ENCODE data around the gene C16orf87. TPM values are rescaled to one million over a fixed set of nuclear protein-coding genes. Genes with fewer than 3 reads are reported as not detected.

C16orf87 gene
- polyA plus RNA-seq, 3 donors, result 6.1 to 9.7 (median 7.6) TPM

DNA sequence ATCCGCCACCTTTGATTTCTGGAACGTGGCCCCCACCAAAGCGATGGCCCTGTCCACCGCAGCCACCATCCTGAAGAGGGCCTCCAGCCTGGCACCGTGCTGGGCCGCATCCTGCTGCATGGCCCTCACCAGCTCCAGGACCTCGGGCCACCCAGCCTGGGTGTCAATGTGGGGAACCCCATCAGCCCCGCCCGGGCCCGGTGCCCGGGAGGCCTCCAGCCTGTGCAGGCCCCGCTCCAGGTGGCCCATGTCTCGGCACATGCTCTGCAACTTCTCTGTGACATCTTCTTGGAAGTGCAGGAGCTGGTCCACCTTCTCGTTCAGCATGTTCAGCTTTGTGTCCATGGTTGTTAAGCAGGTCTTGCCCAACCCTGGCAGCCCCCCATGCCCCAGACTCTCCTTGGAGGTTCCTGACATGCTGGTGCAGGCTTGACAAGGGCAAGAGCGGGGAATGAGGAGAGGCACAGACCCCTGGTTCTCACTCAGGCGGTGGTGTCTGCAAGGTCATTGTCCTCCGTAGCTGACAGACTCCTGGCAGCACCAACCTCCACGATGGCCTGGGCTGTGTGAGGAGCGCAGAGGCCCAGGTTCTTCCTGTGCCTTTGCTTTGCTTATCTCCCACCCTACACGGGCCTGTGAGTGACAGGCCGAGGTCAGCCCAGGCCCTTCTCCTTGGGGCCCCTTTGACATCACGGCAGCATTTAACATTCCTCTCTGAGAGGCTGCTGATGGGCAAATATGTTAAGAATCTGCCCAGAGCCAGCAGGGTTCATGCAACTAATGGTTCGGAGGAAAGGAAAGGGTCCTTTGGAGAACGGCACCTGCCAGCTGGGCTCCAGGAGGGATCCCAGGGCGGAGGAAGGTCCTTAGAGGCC lies 83.0 kb downstream of the C16orf87 start, which contains the start of gene MYLK3:
Gene MYLK3, minus strand, starts transcription at position 568 of the 875 bp plus-strand sequence. Its CDS starts 151 bp downstream, at position 417.
- Mint-ChIP-seq H3K36me3 (no peaks in the 10 kb centered on the region), H3K4me3 (no peak within 1 kb of the TSS), H3K4me1 (peaks cover 25% of the 10 kb centered on the region), H3K27ac (peak within 1 kb of the TSS in 1 of 7 donors; percentile 40), H3K9me3 (peaks cover 0 to under 1% (median 0%) of the 10 kb centered on the region in 7 donors), H3K27me3 (ENCODE audit: low read depth in 3 of 3) (peaks cover 0 to 2% (median 0%) of the 10 kb centered on the region in 3 donors)
- no peaks in the 10 kb centered on the region for H4K20me1 ChIP-seq (ENCODE audit: insufficient read depth, low read length)
- TF ChIP-seq CTCF (IDR thresholded peaks at IDR 0.05), result no peak
- H2AFZ ChIP-seq (ENCODE audit: insufficient read depth, low read depth, low read length, poor library complexity, severe bottlenecking), result peak within 1 kb of the TSS; percentile 57
- H3K27ac ChIP-seq (ENCODE audit: low read depth in 1 of 2, low read length in 2 of 2), result no peak within 1 kb of the TSS
- no peaks in the 10 kb centered on the region for H3K9me3 ChIP-seq (replicated peaks in 1 of 2; ENCODE audit: control insufficient read depth in 1 of 2, insufficient read depth in 1 of 2, low read length in 2 of 2)
- intact Hi-C loops (cut with micrococcal nuclease), result no loop called here
- no peaks in the 10 kb centered on the region for H3K27me3 ChIP-seq (ENCODE audit: control insufficient read depth in 2 of 2, insufficient read depth in 2 of 2, low read length in 2 of 2)
- peaks cover 25 to 34% of the 10 kb centered on the region in 2 donors for H3K4me1 ChIP-seq (ENCODE audit: control insufficient read depth in 1 of 2, insufficient read depth in 2 of 2, low read length in 2 of 2)
- WGBS (ENCODE audit: insufficient coverage), result 88% methylated on average over 20 of the region's 25 CpGs
- no peak within 1 kb of the TSS for H3K4me2 ChIP-seq (replicated peaks; ENCODE audit: extremely low read depth, low read length, poor library complexity, severe bottlenecking)
- H3K9ac ChIP-seq (ENCODE audit: insufficient read depth, low read length, poor library complexity, severe bottlenecking), result no peak within 1 kb of the TSS
- H3K79me2 ChIP-seq (ENCODE audit: insufficient read depth, low read length), result no peaks in the 10 kb centered on the region
- H3K36me3 ChIP-seq (replicated peaks in 1 of 2; ENCODE audit: control insufficient read depth in 1 of 2, insufficient read depth in 2 of 2, low read length in 2 of 2), result no peaks in the 10 kb centered on the region
- H3K4me3 ChIP-seq (replicated peaks in 1 of 3; ENCODE audit: low read depth in 2 of 3, low read length in 3 of 3), result no peak within 1 kb of the TSS
- DNase-seq, result no peak

DNA sequence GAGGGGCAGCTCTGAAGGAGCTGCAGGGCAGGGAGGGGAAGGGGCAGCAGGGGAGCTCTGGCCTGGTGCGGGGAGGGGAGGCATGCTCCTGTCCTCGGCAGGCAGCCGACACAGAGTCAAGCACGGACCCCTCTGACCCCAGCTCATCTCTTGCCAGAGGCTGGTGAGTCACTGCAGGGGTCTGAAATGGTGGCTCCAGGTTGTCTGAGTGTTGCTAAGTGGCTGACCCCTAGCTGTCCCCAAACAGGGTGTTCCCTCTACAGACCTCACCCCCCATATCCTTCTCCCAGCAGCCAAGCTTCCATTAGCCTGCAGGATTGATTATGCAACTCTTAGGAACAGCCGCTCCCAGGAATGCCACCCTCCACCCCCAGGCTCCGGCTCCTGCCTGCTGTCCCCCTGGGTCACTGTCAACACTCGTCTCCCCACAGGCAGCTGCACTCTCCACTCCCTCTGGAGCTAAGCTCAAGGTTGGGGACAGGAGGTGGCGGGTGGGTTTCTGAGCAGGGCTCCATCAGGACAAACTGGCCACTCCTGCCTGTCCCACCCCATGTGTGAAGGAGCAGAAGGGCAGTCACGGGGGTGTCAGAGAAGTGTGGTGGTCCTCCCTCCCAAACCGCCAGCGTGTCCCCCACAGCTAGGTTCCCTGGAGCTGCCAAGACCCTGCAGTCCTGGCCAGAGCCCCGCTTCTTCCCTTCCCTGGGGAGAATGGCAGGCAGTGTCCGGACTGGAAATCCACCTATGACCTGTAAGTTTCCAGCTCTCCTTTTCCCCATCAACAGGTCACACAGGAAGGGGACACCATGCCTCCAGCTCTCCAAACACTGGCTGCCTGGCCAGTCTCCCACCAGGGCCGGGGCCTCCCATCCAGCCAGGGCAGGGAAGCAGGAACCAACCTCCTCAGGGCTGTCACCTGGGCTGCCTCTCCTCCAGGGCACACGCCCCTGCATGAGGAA lies 83.9 kb downstream of the C16orf87 start:
- peaks cover 32 to 42% of the 10 kb centered on the region in 2 donors for H3K4me1 ChIP-seq (ENCODE audit: control insufficient read depth in 1 of 2, insufficient read depth in 2 of 2, low read length in 2 of 2)
- peaks cover 0 to 3% (median 0%) of the 10 kb centered on the region in 3 donors for H3K27me3 Mint-ChIP-seq (ENCODE audit: low read depth in 3 of 3)
- intact Hi-C loops (cut with micrococcal nuclease), result no loop called here

More for the DNA sequence above, 83.9 kb downstream of the C16orf87 start:
- H3K79me2 ChIP-seq (ENCODE audit: insufficient read depth, low read length), result no peaks in the 10 kb centered on the region
- 97% methylated on average over 10 of the region's 15 CpGs for WGBS (ENCODE audit: insufficient coverage)
- H3K9ac ChIP-seq (ENCODE audit: insufficient read depth, low read length, poor library complexity, severe bottlenecking), result no peak overlapping the region
- H3K9me3 ChIP-seq (replicated peaks in 1 of 2; ENCODE audit: control insufficient read depth in 1 of 2, insufficient read depth in 1 of 2, low read length in 2 of 2), result no peaks in the 10 kb centered on the region
- Mint-ChIP-seq H3K4me1 (peaks cover 33% of the 10 kb centered on the region), H3K9me3 (peaks cover 0 to 2% (median 0%) of the 10 kb centered on the region in 7 donors), H3K27ac (no peak overlapping the region), H3K36me3 (no peaks in the 10 kb centered on the region), H3K4me3 (no peak overlapping the region)
- no peaks in the 10 kb centered on the region for H3K36me3 ChIP-seq (replicated peaks in 1 of 2; ENCODE audit: control insufficient read depth in 1 of 2, insufficient read depth in 2 of 2, low read length in 2 of 2)
- H2AFZ ChIP-seq (ENCODE audit: insufficient read depth, low read depth, low read length, poor library complexity, severe bottlenecking), result no peak overlapping the region
- no peak overlapping the region for H3K4me3 ChIP-seq (replicated peaks in 1 of 3; ENCODE audit: low read depth in 2 of 3, low read length in 3 of 3)
- no peaks in the 10 kb centered on the region for H4K20me1 ChIP-seq (ENCODE audit: insufficient read depth, low read length)
- no peak overlapping the region for H3K4me2 ChIP-seq (replicated peaks; ENCODE audit: extremely low read depth, low read length, poor library complexity, severe bottlenecking)
- no peak for TF ChIP-seq CTCF (IDR thresholded peaks at IDR 0.05)
- H3K27ac ChIP-seq (ENCODE audit: low read depth in 1 of 2, low read length in 2 of 2), result no peak overlapping the region
- no peak for DNase-seq
- H3K27me3 ChIP-seq (ENCODE audit: control insufficient read depth in 2 of 2, insufficient read depth in 2 of 2, low read length in 2 of 2), result no peaks in the 10 kb centered on the region
